Measurements from ENCODE around the gene PPM1N.
"Not testable (repeated sequence)": the region's sequence is repeated elsewhere in the genome, so short reads cannot be mapped to it uniquely, and the experiment has no call there.

Gene PPM1N

GRCh38 chr19:45510352-45510751 is 12.1 kb downstream of the PPM1N start:
- DNase-seq, result not testable (repeated sequence)

GRCh38 chr19:45511074-45511473 is 12.8 kb downstream of the PPM1N start:
- no peak for DNase-seq

- no peak for DNase-seq
Measured at GRCh38 chr19:45512881-45513483, 14.7 kb downstream of the PPM1N start.

GRCh38 chr19:45514376-45515051 is 16.3 kb downstream of the PPM1N start:
- no peak for DNase-seq

GRCh38 chr19:45515081-45515624 is 16.9 kb downstream of the PPM1N start:
- DNase-seq, result no peak

GRCh38 chr19:45515807-45516401 is 17.7 kb downstream of the PPM1N start:
- no peak for DNase-seq

GRCh38 chr19:45517238-45517637 is 19.0 kb downstream of the PPM1N start:
- no peak for DNase-seq

- DNase-seq, result no peak
Measured at GRCh38 chr19:45517641-45518468, 19.6 kb downstream of the PPM1N start.

- no peak for DNase-seq
Measured at GRCh38 chr19:45518469-45518826, 20.2 kb downstream of the PPM1N start.

- DNase-seq, result no peak
Measured at GRCh38 chr19:45522010-45522941, 24.0 kb downstream of the PPM1N start.

GRCh38 chr19:45523642-45524256 is 25.5 kb downstream of the PPM1N start:
- DNase-seq, result peak; percentile 82 to 91

- DNase-seq, result no peak
Measured at GRCh38 chr19:45524575-45525129, 26.4 kb downstream of the PPM1N start.

GRCh38 chr19:45526143-45526542 is 27.9 kb downstream of the PPM1N start:
- peak; percentile 70 to 90 for DNase-seq

GRCh38 chr19:45526971-45527370 is 28.7 kb downstream of the PPM1N start:
- DNase-seq, result no peak

- no peak for DNase-seq
Measured at GRCh38 chr19:45527731-45528130, 29.5 kb downstream of the PPM1N start.

- DNase-seq, result peak in 1 of 2 experiments; percentile 41
Measured at GRCh38 chr19:45528149-45528743, 30.0 kb downstream of the PPM1N start.

GRCh38 chr19:45528744-45529419 is 30.6 kb downstream of the PPM1N start:
- peak; percentile 76 to 88 for DNase-seq

GRCh38 chr19:45529420-45529785 is 31.2 kb downstream of the PPM1N start:
- DNase-seq, result peak in 1 of 2 experiments; percentile 44

- no peak for DNase-seq
Measured at GRCh38 chr19:45531349-45531748, 33.1 kb downstream of the PPM1N start.

- DNase-seq, result no peak
Measured at GRCh38 chr19:45539459-45539858, 41.2 kb downstream of the PPM1N start.

Data from NCI-H526 (cell line).